ENCODE measurements around the gene SNED1. TPM values are rescaled to one million over a fixed set of nuclear protein-coding genes. Genes with fewer than 3 reads are reported as not detected.

Gene SNED1
- polyA plus RNA-seq, 1 donor from 2014 or later, result 17.0 TPM

- Mint-ChIP-seq H3K27ac (peak overlapping the region in 1 of 3 donors; percentile 73), H3K9me3 (no peaks in the 10 kb centered on the region)
Observed at GRCh38 chr2:241139531-241140444, 141.4 kb downstream of the SNED1 start.

DNA sequence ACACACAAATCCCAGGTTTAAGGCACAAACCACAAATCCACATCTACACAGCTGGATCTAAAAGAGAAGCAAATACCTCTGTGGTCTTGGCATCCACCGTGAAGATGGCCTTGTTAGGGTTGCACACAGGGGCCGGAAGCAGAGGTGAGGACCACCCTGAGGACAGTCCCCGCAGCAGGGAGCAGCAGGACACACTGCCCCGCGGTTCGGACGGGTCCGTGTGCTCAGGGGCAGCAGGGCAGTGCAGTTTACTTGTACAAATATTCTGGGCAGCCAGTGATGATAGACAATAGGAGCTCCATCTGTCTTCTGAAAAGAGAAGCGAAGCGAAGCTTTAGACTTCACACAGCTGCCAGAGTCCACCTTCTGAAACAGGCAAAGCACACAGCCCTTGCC is 142.0 kb downstream of the SNED1 start:
- Mint-ChIP-seq H3K4me1 (peaks cover 0 to 9% (median 4%) of the 10 kb centered on the region in 3 donors), H3K4me3 (no peak overlapping the region), H3K27ac (no peak overlapping the region), H3K36me3 (peaks cover 8% of the 10 kb centered on the region), H3K9me3 (no peaks in the 10 kb centered on the region), H3K27me3 (no peaks in the 10 kb centered on the region)

More at GRCh38 chr2:241139531-241140444, 141.4 kb downstream of the SNED1 start:
- H3K4me3 Mint-ChIP-seq, result no peak overlapping the region
- peaks cover 8% of the 10 kb centered on the region for H3K36me3 Mint-ChIP-seq
- H3K4me1 Mint-ChIP-seq, result peaks cover 0 to 9% (median 3%) of the 10 kb centered on the region in 3 donors
- no peaks in the 10 kb centered on the region for H3K27me3 Mint-ChIP-seq

- no peaks in the 10 kb centered on the region for H3K9me3 Mint-ChIP-seq
- no peak overlapping the region for H3K27ac Mint-ChIP-seq
- H3K36me3 Mint-ChIP-seq, result peaks cover 8% of the 10 kb centered on the region
- peaks cover 4 to 11% (median 8%) of the 10 kb centered on the region in 3 donors for H3K4me1 Mint-ChIP-seq
- no peak overlapping the region for H3K4me3 Mint-ChIP-seq
- no peaks in the 10 kb centered on the region for H3K27me3 Mint-ChIP-seq
Observed at GRCh38 chr2:241141214-241141770, 142.9 kb downstream of the SNED1 start.

DNA sequence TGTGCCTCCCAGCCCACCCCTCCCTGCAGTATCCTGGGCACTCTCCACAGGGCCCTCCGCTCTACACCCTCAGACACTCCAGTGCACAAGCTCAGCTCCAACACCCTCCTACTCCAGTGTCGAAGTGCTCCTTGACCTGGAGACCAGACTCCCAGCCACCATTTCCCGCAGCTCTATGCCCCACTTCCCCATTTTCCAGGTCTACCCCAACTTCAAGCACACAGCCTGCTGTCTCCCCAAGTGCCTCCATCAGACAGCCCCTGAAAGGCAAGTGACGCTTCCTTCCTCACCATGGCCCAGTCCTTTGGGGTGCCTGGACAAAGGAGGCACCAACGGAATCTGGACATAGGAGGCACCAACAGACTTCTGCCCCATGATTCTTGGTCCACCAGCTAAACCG is 143.6 kb downstream of the SNED1 start:
- Mint-ChIP-seq H3K9me3 (no peaks in the 10 kb centered on the region), H3K4me3 (peak overlapping the region in 1 of 4 donors; percentile 29), H3K27ac (no peak overlapping the region), H3K36me3 (peaks cover 8% of the 10 kb centered on the region), H3K4me1 (peaks cover 8 to 17% (median 10%) of the 10 kb centered on the region in 3 donors), H3K27me3 (no peaks in the 10 kb centered on the region)

DNA sequence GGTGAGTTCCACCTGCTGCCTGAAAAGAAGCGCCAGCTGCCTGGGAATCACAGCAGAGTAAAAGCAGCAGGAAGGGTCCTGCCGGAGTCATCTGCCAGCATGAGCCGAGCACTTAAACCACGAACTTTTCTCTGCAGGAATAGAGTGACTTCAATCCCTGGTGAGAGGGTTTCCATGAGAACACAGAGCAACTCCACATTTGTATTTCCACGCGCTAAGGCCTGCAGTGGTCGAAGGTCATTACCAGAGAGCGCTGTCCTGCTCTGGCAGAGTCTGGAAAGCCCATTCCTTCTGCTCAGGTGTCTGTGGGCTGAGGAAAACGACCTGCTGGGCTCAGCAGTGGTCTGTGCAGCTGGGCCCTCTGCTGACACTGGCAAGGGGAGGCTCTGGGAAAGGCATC is 144.2 kb downstream of the SNED1 start:
- H3K36me3 Mint-ChIP-seq, result peaks cover 8% of the 10 kb centered on the region
- no peak overlapping the region for H3K4me3 Mint-ChIP-seq
- no peak overlapping the region for H3K27ac Mint-ChIP-seq
- no peaks in the 10 kb centered on the region for H3K27me3 Mint-ChIP-seq
- H3K9me3 Mint-ChIP-seq, result no peaks in the 10 kb centered on the region
- H3K4me1 Mint-ChIP-seq, result peaks cover 8 to 18% (median 10%) of the 10 kb centered on the region in 3 donors

Other genes with a start within 250 kb of the SNED1 start
- gene KIF1A, start 178.4 kb upstream of the SNED1 start, polyA plus RNA-seq, result not detected
- not detected for gene AGXT, start 129.8 kb upstream of the SNED1 start, polyA plus RNA-seq
- not detected for gene MAB21L4, start 102.5 kb upstream of the SNED1 start, polyA plus RNA-seq
- gene CROCC2, start 92.3 kb upstream of the SNED1 start, polyA plus RNA-seq, result not detected
- gene MTERF4, start 103.7 kb downstream of the SNED1 start, polyA plus RNA-seq, result 65.6 TPM
- 10.3 TPM for gene PASK, start 150.9 kb downstream of the SNED1 start, polyA plus RNA-seq
- 94.7 TPM for gene PPP1R7, start 151.8 kb downstream of the SNED1 start, polyA plus RNA-seq
- not detected for gene ANO7, start 190.1 kb downstream of the SNED1 start, polyA plus RNA-seq

Measured in IgD-negative memory B cell (primary cell).